IMR-90 (cell line): Measurements from ENCODE around the gene NAV2. TPM values are rescaled to one million over a fixed set of nuclear protein-coding genes. Genes with fewer than 3 reads are reported as not detected.

ENCODE experiments used
- ATAC-seq: fragments of 200-7000 bp; cut with Tn5 transposase; 2 replicates; pipeline ENCODE4 v1.9.1; 2020; ENCODE audit warnings: low read depth, mild to moderate bottlenecking, moderate library complexity
- BruUV-seq: library from RNA; stranded (reverse); fragments of 400-500 nt; replicated peaks from 2 replicates; lab custom pipeline; 2021; lab: Mats Ljungman, UMichigan
- CTCF ChIA-PET: fragments of 300-600 bp; formaldehyde crosslinking; extraction: SDS; loops from one replicate; lab custom pipeline; 2021; ENCODE audit warnings: antibody characterized with exemption; lab: Yijun Ruan, JAX
- POLR2A ChIA-PET: fragments of 300-600 bp; sonication (Branson Sonifier 250); formaldehyde crosslinking; loops from one replicate; lab custom pipeline; 2022; ENCODE audit warnings: antibody characterized with exemption; ENCODE audit not compliant: unreplicated experiment; lab: Charles Lee
- DNase-seq: peaks from one replicate; pipeline ENCODE4 v3.0.0; 2013
- H2AFZ ChIP-seq: replicated peaks from 2 replicates; pipeline ENCODE3; 2013; ENCODE audit warnings: low read length, mild to moderate bottlenecking; ENCODE audit not compliant: poor library complexity
- H2AK5ac ChIP-seq: 2 replicates; pipeline ENCODE4 v1.6.1; 2013; ENCODE audit warnings: low read depth, low read length, inconsistent platforms
- H2AK9ac ChIP-seq: replicated peaks from 2 replicates; pipeline ENCODE3; 2013; ENCODE audit warnings: mild to moderate bottlenecking, low read depth, low read length, moderate library complexity; ENCODE audit not compliant: poor library complexity
- H2BK120ac ChIP-seq: 2 replicates; pipeline ENCODE4 v1.6.1; 2013; ENCODE audit warnings: low read depth, low read length, inconsistent platforms
- H2BK15ac ChIP-seq: 3 replicates; pipeline ENCODE4 v1.6.1; 2013; ENCODE audit warnings: low read depth, low read length, inconsistent platforms
- H2BK20ac ChIP-seq: 2 replicates; pipeline ENCODE4 v1.6.1; 2013; ENCODE audit warnings: low read depth, mild to moderate bottlenecking, inconsistent platforms, low read length, moderate library complexity
- H2BK5ac ChIP-seq: 2 replicates; pipeline ENCODE4 v1.6.1; 2013; ENCODE audit warnings: mild to moderate bottlenecking, low read depth, low read length, inconsistent platforms; ENCODE audit not compliant: poor library complexity, severe bottlenecking
- H3K14ac ChIP-seq: replicated peaks from 2 replicates; pipeline ENCODE4 v1.6.1; 2013; ENCODE audit warnings: low read depth, low read length, inconsistent platforms
- H3K18ac ChIP-seq: 2 replicates; pipeline ENCODE4 v1.6.1; 2013; ENCODE audit warnings: low read depth, low read length, control low read depth
- H3K23ac ChIP-seq: 2 replicates; pipeline ENCODE4 v1.6.1; 2013; ENCODE audit warnings: low read depth, low read length, inconsistent platforms
- H3K27ac ChIP-seq: 2 replicates; pipeline ENCODE4 v1.5.1; 2013; ENCODE audit warnings: mild to moderate bottlenecking, control low read depth, low read length; ENCODE audit not compliant: insufficient read depth
- H3K27me3 ChIP-seq: 2 replicates; pipeline ENCODE4 v1.6.1; 2013; ENCODE audit warnings: low read length; ENCODE audit not compliant: control insufficient read depth, insufficient read depth
- H3K36me3 ChIP-seq: 2 replicates; pipeline ENCODE4 v1.6.1; 2013; ENCODE audit warnings: low read length, mixed read lengths; ENCODE audit not compliant: control insufficient read depth, insufficient read depth
- H3K4ac ChIP-seq: 2 replicates; pipeline ENCODE4 v1.6.1; 2013; ENCODE audit warnings: low read depth, low read length, inconsistent platforms
- H3K4me1 ChIP-seq: 2 replicates; pipeline ENCODE4 v1.6.1; 2013; ENCODE audit warnings: low read length, mixed read lengths; ENCODE audit not compliant: control insufficient read depth, insufficient read depth
- H3K4me2 ChIP-seq: 2 replicates; pipeline ENCODE4 v1.6.1; 2013; ENCODE audit warnings: low read depth, mild to moderate bottlenecking, control low read depth, low read length, moderate library complexity
- H3K4me3 ChIP-seq: 2 replicates; pipeline ENCODE4 v1.5.1; 2013; ENCODE audit warnings: low read depth, mild to moderate bottlenecking, control low read depth, low read length, moderate library complexity; ENCODE audit not compliant: insufficient read depth
- H3K56ac ChIP-seq: 2 replicates; pipeline ENCODE4 v1.6.1; 2013; ENCODE audit warnings: low read length, inconsistent platforms; ENCODE audit not compliant: insufficient read depth; ENCODE audit errors: extremely low read depth
- H3K79me1 ChIP-seq, 2 experiments: 2 replicates each; pipeline ENCODE4 v1.6.1; 2013; ENCODE audit warnings: low read length in 2 of 2, inconsistent platforms in 1 of 2, low read depth in 1 of 2
- H3K9ac ChIP-seq: 2 replicates; pipeline ENCODE4 v1.6.1; 2013; ENCODE audit warnings: low read depth, low read length, control low read depth
- H3K9me1 ChIP-seq: 2 replicates; pipeline ENCODE4 v1.6.1; 2013; ENCODE audit warnings: low read length, inconsistent platforms; ENCODE audit not compliant: insufficient read depth
- H3K9me3 ChIP-seq: 2 replicates; pipeline ENCODE4 v1.6.1; 2013; ENCODE audit warnings: low read length; ENCODE audit not compliant: control insufficient read depth, insufficient read depth
- H4K20me1 ChIP-seq: 2 replicates; pipeline ENCODE4 v1.6.1; 2013; ENCODE audit warnings: low read length, inconsistent platforms; ENCODE audit not compliant: insufficient read depth
- H4K5ac ChIP-seq: 2 replicates; pipeline ENCODE4 v1.6.1; 2013; ENCODE audit warnings: mild to moderate bottlenecking, low read depth, low read length, control low read depth
- H4K8ac ChIP-seq, 2 experiments: 2 replicates each; pipeline ENCODE4 v1.6.1; 2013; ENCODE audit warnings: low read depth in 2 of 2, low read length in 2 of 2, control low read depth in 1 of 2, inconsistent platforms in 1 of 2
- H4K91ac ChIP-seq: 2 replicates; pipeline ENCODE4 v1.6.1; 2013; ENCODE audit warnings: low read depth, low read length, inconsistent platforms; ENCODE audit not compliant: insufficient read depth
- CEBPB ChIP-seq: IDR thresholded peaks from 2 replicates; pipeline ENCODE4 v1.6.1; 2012; ENCODE audit warnings: low read depth, low read length, improper control_type of control experiment
- CHD1 ChIP-seq: IDR thresholded peaks from 2 replicates; pipeline ENCODE4 v1.6.1; 2012; ENCODE audit warnings: low read depth, low read length, improper control_type of control experiment
- POLR2A ChIP-seq: IDR thresholded peaks from 2 replicates; pipeline ENCODE4 v1.6.1; 2012; ENCODE audit warnings: mild to moderate bottlenecking, low read depth, low read length
- RCOR1 ChIP-seq: IDR thresholded peaks from 2 replicates; pipeline ENCODE4 v1.6.1; 2012; ENCODE audit warnings: mild to moderate bottlenecking, low read length, improper control_type of control experiment; ENCODE audit not compliant: insufficient replicate concordance
- WGBS, 2 experiments: methylation state at CpG; one replicate each; pipeline versions ENCODE4 v1.1.5 to v1.1.7; 2013; ENCODE audit warnings: missing lambda C conversion rate in 2 of 2; ENCODE audit not compliant: insufficient read length in 1 of 2; ENCODE audit errors: extremely low coverage in 2 of 2; 5-methylcytosine and 5-hydroxymethylcytosine counted together
- dilution Hi-C: fragments of 300-500 bp; cut with HindIII; formaldehyde crosslinking; loops from one replicate; pipeline ENCODE4 v1.14.3; 2018; ENCODE audit warnings: low sequenced_read_pairs; ENCODE audit not compliant: unreplicated experiment
- in situ Hi-C: fragments of 300-500 bp; cut with MboI; formaldehyde crosslinking; loops from 3 replicates; pipeline ENCODE4 v1.14.3; 2019; ENCODE audit warnings: low sequenced_read_pairs, inconsistent platforms, mixed read lengths
- intact Hi-C: fragments of 100-400 bp; cut with micrococcal nuclease; formaldehyde crosslinking; loops from 2 replicates; pipeline ENCODE4 v1.10.0; 2022
- polyA plus RNA-seq, 3 experiments: library from polyadenylated mRNA; depleted of rRNA; stranded (reverse); fragments of >200 nt; gene quantifications; 2 replicates each; pipeline ENCODE4 v1.2.3, GENCODE V29; 2012; ENCODE audit warnings: low replicate concordance in 1 of 3
- total RNA-seq: library from RNA; depleted of rRNA; stranded (reverse); fragments of >200 nt; gene quantifications from 2 replicates; pipeline ENCODE4 v1.2.3, GENCODE V29; 2012
- TF ChIP-seq, protein P1 (sequence below): fragments of 150-350 bp; IDR thresholded peaks from 2 replicates; pipeline ENCODE4 v1.6.1; 2017; ENCODE audit warnings: mild to moderate bottlenecking, antibody characterized with exemption, low read length, low read depth
- TF ChIP-seq, protein P2 (sequence below): conservative IDR thresholded peaks from 2 replicates; pipeline ENCODE4 v1.5.1; 2012; ENCODE audit warnings: mild to moderate bottlenecking, low read depth, low read length, improper control_type of control experiment
- TF ChIP-seq, protein P3 (sequence below): fragments of 150-350 bp; IDR thresholded peaks from 2 replicates; pipeline ENCODE4 v1.6.1; 2016; ENCODE audit warnings: low read depth, mild to moderate bottlenecking, low read length, moderate library complexity, borderline replicate concordance

Gene NAV2
- total and polyA plus RNA-seq, 2 of the 4 experiments (the other 2 are of a cell fraction), result 4.5 to 12.6 TPM

DNA sequence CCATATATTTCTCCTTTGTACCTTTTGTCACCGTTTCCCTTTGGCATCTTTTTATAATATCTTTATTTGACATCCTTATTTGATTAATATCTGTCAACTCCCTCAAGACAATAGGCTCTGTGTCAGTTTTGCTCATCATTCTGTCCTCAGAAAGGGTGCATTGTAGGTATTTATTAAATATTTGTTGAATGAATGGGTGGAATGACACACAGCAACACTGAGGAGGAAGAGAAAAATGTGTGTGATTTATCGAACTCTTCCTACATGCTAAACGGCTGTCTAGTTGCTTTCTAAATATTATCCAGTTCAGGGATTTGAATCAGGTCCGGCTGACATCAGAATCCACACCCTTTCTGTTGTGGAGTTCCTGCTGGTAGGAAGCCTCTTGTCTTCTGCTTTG lies 98.2 kb downstream of the NAV2 start:
- no peak overlapping the region for H2BK20ac ChIP-seq
- H3K27me3 ChIP-seq, result no peaks in the 10 kb centered on the region
- DNase-seq, result no peak
- no peak overlapping the region for H3K9ac ChIP-seq
- H3K4me2 ChIP-seq, result no peak overlapping the region
- H3K9me3 ChIP-seq, result no peaks in the 10 kb centered on the region
- H2AK5ac ChIP-seq, result no peak overlapping the region
- WGBS, 2 experiments, result no CpG with 5 or more reads among the region's 4 CpGs
- H2AFZ ChIP-seq, result no peak overlapping the region
- H3K18ac ChIP-seq, result no peak overlapping the region
- no peak overlapping the region for H2BK15ac ChIP-seq
- no peak overlapping the region for H2BK120ac ChIP-seq
- H2BK5ac ChIP-seq, result no peak overlapping the region
- no peak overlapping the region for H4K8ac ChIP-seq
- ChIA-PET CTCF (no interaction called here), POLR2A (no interaction called here)
- no peak for ATAC-seq
- in situ Hi-C loops (no loop called here), intact Hi-C loops (loop anchor here (2.0 kb wide), 1 partner anchor 62 kb away; no protein-coding TSS in a partner anchor), dilution Hi-C loops (no loop called here)
- no peak overlapping the region for H3K23ac ChIP-seq
- no peak overlapping the region for H4K91ac ChIP-seq
- H2AK9ac ChIP-seq, result no peak overlapping the region
- no peak overlapping the region for H3K4ac ChIP-seq
- no peak overlapping the region for H3K56ac ChIP-seq
- H3K4me3 ChIP-seq, result no peak overlapping the region
- peaks cover 4% of the 10 kb centered on the region; the same call in 1 of the 2 replicates for H3K9me1 ChIP-seq
- H3K27ac ChIP-seq, result no peak overlapping the region
- no TSS peak for BruUV-seq
- TF ChIP-seq RCOR1 (no peak), POLR2A (no peak), CEBPB (no peak), CHD1 (no peak)
- TF ChIP-seq, protein P1, sequence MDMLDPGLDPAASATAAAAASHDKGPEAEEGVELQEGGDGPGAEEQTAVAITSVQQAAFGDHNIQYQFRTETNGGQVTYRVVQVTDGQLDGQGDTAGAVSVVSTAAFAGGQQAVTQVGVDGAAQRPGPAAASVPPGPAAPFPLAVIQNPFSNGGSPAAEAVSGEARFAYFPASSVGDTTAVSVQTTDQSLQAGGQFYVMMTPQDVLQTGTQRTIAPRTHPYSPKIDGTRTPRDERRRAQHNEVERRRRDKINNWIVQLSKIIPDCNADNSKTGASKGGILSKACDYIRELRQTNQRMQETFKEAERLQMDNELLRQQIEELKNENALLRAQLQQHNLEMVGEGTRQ, result no peak
- TF ChIP-seq, protein P2, sequence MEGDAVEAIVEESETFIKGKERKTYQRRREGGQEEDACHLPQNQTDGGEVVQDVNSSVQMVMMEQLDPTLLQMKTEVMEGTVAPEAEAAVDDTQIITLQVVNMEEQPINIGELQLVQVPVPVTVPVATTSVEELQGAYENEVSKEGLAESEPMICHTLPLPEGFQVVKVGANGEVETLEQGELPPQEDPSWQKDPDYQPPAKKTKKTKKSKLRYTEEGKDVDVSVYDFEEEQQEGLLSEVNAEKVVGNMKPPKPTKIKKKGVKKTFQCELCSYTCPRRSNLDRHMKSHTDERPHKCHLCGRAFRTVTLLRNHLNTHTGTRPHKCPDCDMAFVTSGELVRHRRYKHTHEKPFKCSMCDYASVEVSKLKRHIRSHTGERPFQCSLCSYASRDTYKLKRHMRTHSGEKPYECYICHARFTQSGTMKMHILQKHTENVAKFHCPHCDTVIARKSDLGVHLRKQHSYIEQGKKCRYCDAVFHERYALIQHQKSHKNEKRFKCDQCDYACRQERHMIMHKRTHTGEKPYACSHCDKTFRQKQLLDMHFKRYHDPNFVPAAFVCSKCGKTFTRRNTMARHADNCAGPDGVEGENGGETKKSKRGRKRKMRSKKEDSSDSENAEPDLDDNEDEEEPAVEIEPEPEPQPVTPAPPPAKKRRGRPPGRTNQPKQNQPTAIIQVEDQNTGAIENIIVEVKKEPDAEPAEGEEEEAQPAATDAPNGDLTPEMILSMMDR, result no peak
- TF ChIP-seq, protein P3, sequence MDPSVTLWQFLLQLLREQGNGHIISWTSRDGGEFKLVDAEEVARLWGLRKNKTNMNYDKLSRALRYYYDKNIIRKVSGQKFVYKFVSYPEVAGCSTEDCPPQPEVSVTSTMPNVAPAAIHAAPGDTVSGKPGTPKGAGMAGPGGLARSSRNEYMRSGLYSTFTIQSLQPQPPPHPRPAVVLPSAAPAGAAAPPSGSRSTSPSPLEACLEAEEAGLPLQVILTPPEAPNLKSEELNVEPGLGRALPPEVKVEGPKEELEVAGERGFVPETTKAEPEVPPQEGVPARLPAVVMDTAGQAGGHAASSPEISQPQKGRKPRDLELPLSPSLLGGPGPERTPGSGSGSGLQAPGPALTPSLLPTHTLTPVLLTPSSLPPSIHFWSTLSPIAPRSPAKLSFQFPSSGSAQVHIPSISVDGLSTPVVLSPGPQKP, result no peak
- H3K14ac ChIP-seq, result no peak overlapping the region
- no peaks in the 10 kb centered on the region; the same call in 1 of the 2 replicates for H3K4me1 ChIP-seq
- H4K20me1 ChIP-seq, result peaks cover 62% of the 10 kb centered on the region
- H3K36me3 ChIP-seq, result no peaks in the 10 kb centered on the region
- peaks cover 46 to 58% of the 10 kb centered on the region in 2 experiments for H3K79me1 ChIP-seq
- H4K5ac ChIP-seq, result no peak overlapping the region
